Esophagus squamous epithelium (tissue), 5 donors: Measurements from ENCODE around the gene TIMP4. TPM values are rescaled to one million over a fixed set of nuclear protein-coding genes. Genes with fewer than 3 reads are reported as not detected.

ENCODE experiments used
- DNase-seq: peaks from one replicate; lab custom pipeline; 2025; lab: John Stamatoyannopoulos, UW
- H3K27ac ChIP-seq, 4 donors: fragments of 200-600 bp; sonication (generic); one replicate each; pipeline ENCODE4 v1.5.1; 2016 to 2019; ENCODE audit warnings: mild to moderate bottlenecking in 1 of 4
- H3K27me3 ChIP-seq, 4 donors: fragments of 200-600 bp; sonication (generic); 1 replicate in 3 of 4; 2 replicates in 1 of 4; pipeline versions ENCODE4 v1.5.1 to v1.6.0; 2017 to 2021; ENCODE audit warnings: antibody characterized with exemption in 1 of 4
- H3K36me3 ChIP-seq, 3 donors: fragments of 200-600 bp; sonication (generic); one replicate each; pipeline ENCODE4 v1.5.1; 2016 to 2019
- H3K4me1 ChIP-seq, 3 donors: fragments of 200-600 bp; sonication (generic); one replicate each; pipeline ENCODE4 v1.5.1; 2017 to 2019
- H3K4me3 ChIP-seq, 4 donors: fragments of 200-600 bp; sonication (generic); 1 replicate in 3 of 4; 2 replicates in 1 of 4; pipeline ENCODE4 v1.5.1; 2016 to 2019; ENCODE audit warnings: mild to moderate bottlenecking in 2 of 4, moderate library complexity in 1 of 4
- H3K9me3 ChIP-seq, 3 donors: fragments of 200-600 bp; sonication (generic); one replicate each; pipeline ENCODE4 v1.5.1; 2016 to 2019
- POLR2A ChIP-seq, 4 donors: fragments of 450-650 bp; IDR thresholded peaks; one replicate each; pipeline ENCODE4 v1.6.1; 2017; ENCODE audit warnings: antibody characterized with exemption in 4 of 4, mild to moderate bottlenecking in 4 of 4, moderate library complexity in 3 of 4
- WGBS, 2 donors: methylation state at CpG; one replicate each; pipeline ENCODE4 v1.1.5; 2018; 5-methylcytosine and 5-hydroxymethylcytosine counted together
- intact Hi-C: fragments of 100-400 bp; cut with DNase I; formaldehyde crosslinking; loops from one replicate; pipeline ENCODE4 v1.15.0; 2022
- total RNA-seq, 4 donors: library from RNA; depleted of rRNA; stranded (reverse); fragments of >200 nt; gene quantifications; one replicate each; pipeline ENCODE4 v1.1.0, GENCODE V29; 2016
- TF ChIP-seq, protein P1 (sequence below), 6 experiments: fragments of 450-650 bp in 4 of 6; fragments of 200-600 bp in 2 of 6; sonication (generic) in 2 of 6; IDR thresholded peaks; one replicate each; pipeline ENCODE4 v1.5.1; 2016 to 2019; ENCODE audit warnings: antibody characterized with exemption in 6 of 6, mild to moderate bottlenecking in 4 of 6, moderate library complexity in 4 of 6
- donor health status: DM: yes; HTN: yes; CAD: no.

The TIMP4 gene
- total RNA-seq, 4 donors from 2014 or later, result 0.23 to 8.6 (median 4.0) TPM

GRCh38 chr3:12181806-12182205 lies 23.1 kb upstream of the TIMP4 start:
- 79 to 91% methylated on average over 2 of the region's 2 CpGs for WGBS, 2 donors
- Histone ChIP-seq H3K27me3 (no peaks in the 10 kb centered on the region), H3K4me1 (peaks cover 0 to 19% (median under 1%) of the 10 kb centered on the region in 3 donors), H3K36me3 (no peaks in the 10 kb centered on the region), H3K4me3 (no peak overlapping the region), H3K27ac (no peak overlapping the region), H3K9me3 (no peaks in the 10 kb centered on the region)
- intact Hi-C loops, result no loop called here
- TF ChIP-seq POLR2A (IDR thresholded peaks at IDR 0.05), result no peak
- TF ChIP-seq, protein P1, sequence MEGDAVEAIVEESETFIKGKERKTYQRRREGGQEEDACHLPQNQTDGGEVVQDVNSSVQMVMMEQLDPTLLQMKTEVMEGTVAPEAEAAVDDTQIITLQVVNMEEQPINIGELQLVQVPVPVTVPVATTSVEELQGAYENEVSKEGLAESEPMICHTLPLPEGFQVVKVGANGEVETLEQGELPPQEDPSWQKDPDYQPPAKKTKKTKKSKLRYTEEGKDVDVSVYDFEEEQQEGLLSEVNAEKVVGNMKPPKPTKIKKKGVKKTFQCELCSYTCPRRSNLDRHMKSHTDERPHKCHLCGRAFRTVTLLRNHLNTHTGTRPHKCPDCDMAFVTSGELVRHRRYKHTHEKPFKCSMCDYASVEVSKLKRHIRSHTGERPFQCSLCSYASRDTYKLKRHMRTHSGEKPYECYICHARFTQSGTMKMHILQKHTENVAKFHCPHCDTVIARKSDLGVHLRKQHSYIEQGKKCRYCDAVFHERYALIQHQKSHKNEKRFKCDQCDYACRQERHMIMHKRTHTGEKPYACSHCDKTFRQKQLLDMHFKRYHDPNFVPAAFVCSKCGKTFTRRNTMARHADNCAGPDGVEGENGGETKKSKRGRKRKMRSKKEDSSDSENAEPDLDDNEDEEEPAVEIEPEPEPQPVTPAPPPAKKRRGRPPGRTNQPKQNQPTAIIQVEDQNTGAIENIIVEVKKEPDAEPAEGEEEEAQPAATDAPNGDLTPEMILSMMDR (IDR thresholded peaks at IDR 0.05), result no peak
- no peak for DNase-seq

DNA sequence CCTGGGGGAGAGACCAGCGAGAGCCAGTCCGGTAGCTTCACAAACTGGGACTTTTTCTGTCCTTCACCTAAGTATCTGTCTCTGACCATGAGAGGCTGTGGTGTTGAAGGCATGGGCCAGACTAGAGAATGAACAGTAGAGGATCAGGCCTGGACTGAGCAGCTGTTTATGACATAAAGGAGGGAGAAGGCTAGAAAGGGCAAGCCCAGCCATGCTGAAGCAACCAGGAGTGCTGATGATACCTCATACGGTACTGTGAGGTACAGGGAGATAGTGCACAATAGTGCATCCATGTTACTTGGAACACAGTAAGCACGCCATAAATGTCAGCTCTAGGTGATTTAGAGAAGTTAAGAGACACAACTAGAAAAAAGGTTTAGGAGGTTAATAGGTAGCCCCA lies 22.6 kb upstream of the TIMP4 start:
- TF ChIP-seq POLR2A (IDR thresholded peaks at IDR 0.05), result no peak
- TF ChIP-seq, protein P1 (IDR thresholded peaks at IDR 0.05), result no peak
- intact Hi-C loops, result no loop called here
- Histone ChIP-seq H3K4me3 (no peak overlapping the region), H3K9me3 (no peaks in the 10 kb centered on the region), H3K4me1 (peaks cover 0 to 20% (median 0%) of the 10 kb centered on the region in 3 donors), H3K27ac (no peak overlapping the region), H3K27me3 (no peaks in the 10 kb centered on the region), H3K36me3 (no peaks in the 10 kb centered on the region)
- DNase-seq, result no peak
- WGBS, 2 donors, result 80 to 82% methylated on average over 4 of the region's 4 CpGs

GRCh38 chr3:12180631-12181030 lies 21.9 kb upstream of the TIMP4 start:
- Histone ChIP-seq H3K9me3 (no peaks in the 10 kb centered on the region), H3K4me1 (peaks cover 0 to 22% (median 0%) of the 10 kb centered on the region in 3 donors), H3K27ac (peak overlapping the region in 1 of 4 donors; percentile 29), H3K27me3 (no peaks in the 10 kb centered on the region), H3K36me3 (no peaks in the 10 kb centered on the region), H3K4me3 (no peak overlapping the region)
- 84 to 87% methylated on average over 2 to 3 of the region's 5 CpGs for WGBS, 2 donors
- intact Hi-C loops, result no loop called here
- TF ChIP-seq, protein P1 (IDR thresholded peaks at IDR 0.05), result no peak
- no peak for TF ChIP-seq POLR2A (IDR thresholded peaks at IDR 0.05)
- no peak for DNase-seq

- WGBS, 2 donors, result 61 to 71% methylated on average over 3 of the region's 6 CpGs
- Histone ChIP-seq H3K27ac (peak overlapping the region in 1 of 4 donors; percentile 29), H3K27me3 (no peaks in the 10 kb centered on the region), H3K4me3 (no peak overlapping the region), H3K36me3 (no peaks in the 10 kb centered on the region), H3K4me1 (peaks cover 0 to 26% (median 0%) of the 10 kb centered on the region in 3 donors), H3K9me3 (no peaks in the 10 kb centered on the region)
- intact Hi-C loops, result no loop called here
- DNase-seq, result no peak
- TF ChIP-seq, protein P1 (IDR thresholded peaks at IDR 0.05), result peak in 1 of 6 experiments; percentile 12
- TF ChIP-seq POLR2A (IDR thresholded peaks at IDR 0.05), result no peak
Measured at GRCh38 chr3:12180218-12180617, 21.5 kb upstream of the TIMP4 start.

GRCh38 chr3:12179441-12179840 lies 20.7 kb upstream of the TIMP4 start:
- Histone ChIP-seq H3K4me1 (peaks cover 0 to 26% (median 0%) of the 10 kb centered on the region in 3 donors), H3K9me3 (no peaks in the 10 kb centered on the region), H3K36me3 (no peaks in the 10 kb centered on the region), H3K27me3 (no peaks in the 10 kb centered on the region), H3K27ac (no peak overlapping the region), H3K4me3 (no peak overlapping the region)
- DNase-seq, result no peak
- TF ChIP-seq, protein P1 (IDR thresholded peaks at IDR 0.05), result no peak
- no peak for TF ChIP-seq POLR2A (IDR thresholded peaks at IDR 0.05)
- 78 to 87% methylated on average over 1 of the region's 1 CpG for WGBS, 2 donors
- intact Hi-C loops, result no loop called here
